SIG-M5 treated with dmso at 0.1 percent for 504 hours (cell line): Measurements from ENCODE around the gene PIK3R2.
"Not testable (repeated sequence)": the region's sequence is repeated elsewhere in the genome, so short reads cannot be mapped to it uniquely, and the experiment has no call there.

Source experiments
- DNase-seq: peaks from one replicate; lab custom pipeline; 2025; ENCODE audit not compliant: unreplicated experiment; lab: John Stamatoyannopoulos, UW

Gene PIK3R2

GRCh38 chr19:18152817-18153555 lies at the start of gene PIK3R2:
Gene PIK3R2, plus strand, starts transcription at chr19:18153163. Its CDS starts 2,717 bp downstream, at chr19:18155880.
- peak; percentile 96 for DNase-seq

GRCh38 chr19:18104793-18105131 lies 48.2 kb upstream of the PIK3R2 start:
- DNase-seq, result no peak

- DNase-seq, result not testable (repeated sequence)
These were observed 47.7 kb upstream of the PIK3R2 start for GRCh38 chr19:18105259-18105658.

- no peak for DNase-seq
These were observed 45.7 kb upstream of the PIK3R2 start for GRCh38 chr19:18107235-18107634.

- no peak for DNase-seq
These were observed 44.1 kb upstream of the PIK3R2 start for GRCh38 chr19:18108897-18109296.

DNA sequence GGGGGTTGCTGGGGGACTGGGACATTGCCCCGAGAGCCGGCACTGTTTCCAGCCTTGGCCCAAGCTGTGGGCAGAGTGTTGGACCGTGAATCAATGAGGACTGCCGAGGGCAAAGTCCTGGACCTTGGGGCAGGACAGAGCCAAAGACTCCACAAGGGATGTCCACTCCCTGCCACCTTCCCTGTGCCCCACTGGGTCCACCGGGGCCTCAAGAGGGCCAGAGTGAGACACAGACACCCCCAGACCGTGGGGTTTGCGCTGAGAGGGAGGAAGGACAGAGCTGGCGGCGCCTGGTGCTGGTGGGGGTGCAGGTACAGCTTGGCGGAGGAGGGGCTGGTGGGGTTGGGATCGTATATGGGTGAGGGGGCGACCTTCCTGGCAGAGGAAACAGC lies 43.6 kb upstream of the PIK3R2 start:
- no peak for DNase-seq

GRCh38 chr19:18109733-18110608 lies 43.0 kb upstream of the PIK3R2 start:
- DNase-seq, result no peak

GRCh38 chr19:18110609-18111232 lies 42.2 kb upstream of the PIK3R2 start:
- DNase-seq, result no peak

- peak; percentile 68 for DNase-seq
These were observed 39.9 kb upstream of the PIK3R2 start for GRCh38 chr19:18112989-18113478.

DNA sequence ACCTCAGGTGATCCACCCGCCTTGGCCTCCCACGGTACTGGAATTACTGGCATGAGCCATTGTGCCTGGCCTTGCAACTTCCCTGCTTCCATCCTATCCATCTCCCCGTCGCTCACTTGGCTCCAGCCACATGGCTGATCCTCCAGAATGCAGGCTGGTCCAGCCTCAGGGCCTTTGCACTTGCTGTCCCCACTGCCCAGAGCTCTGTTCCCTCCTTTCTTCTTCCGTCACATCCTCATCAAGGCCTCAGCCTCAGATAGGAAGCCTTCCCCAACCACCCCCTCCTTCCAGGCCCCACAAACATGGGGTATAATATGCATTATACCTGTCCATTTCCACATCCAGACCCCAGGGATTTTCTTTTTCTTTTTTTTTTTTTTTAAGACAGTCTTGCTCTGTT lies 39.1 kb upstream of the PIK3R2 start:
- DNase-seq, result no peak

DNA sequence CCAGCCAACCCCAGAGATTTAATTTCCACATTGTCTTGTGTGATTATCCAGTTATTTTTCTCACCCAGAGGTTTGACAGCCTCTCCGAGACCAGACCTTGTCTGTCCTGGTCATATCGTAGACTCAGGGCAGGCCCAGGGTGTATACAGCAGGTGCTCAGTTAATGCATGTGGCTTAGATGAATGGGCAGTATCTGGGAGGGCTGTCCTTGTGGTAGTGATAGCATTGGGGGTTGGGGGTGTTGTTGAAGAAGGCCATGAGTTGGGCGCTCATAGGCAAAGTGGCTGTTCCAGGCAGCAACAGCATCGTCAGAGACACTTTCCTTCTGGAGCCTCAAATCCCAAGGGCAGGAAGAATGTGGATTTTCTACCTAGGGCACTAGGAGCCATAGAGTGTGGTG lies 38.5 kb upstream of the PIK3R2 start:
- no peak for DNase-seq

- DNase-seq, result no peak
These were observed 35.6 kb upstream of the PIK3R2 start for GRCh38 chr19:18117364-18117691.

DNA sequence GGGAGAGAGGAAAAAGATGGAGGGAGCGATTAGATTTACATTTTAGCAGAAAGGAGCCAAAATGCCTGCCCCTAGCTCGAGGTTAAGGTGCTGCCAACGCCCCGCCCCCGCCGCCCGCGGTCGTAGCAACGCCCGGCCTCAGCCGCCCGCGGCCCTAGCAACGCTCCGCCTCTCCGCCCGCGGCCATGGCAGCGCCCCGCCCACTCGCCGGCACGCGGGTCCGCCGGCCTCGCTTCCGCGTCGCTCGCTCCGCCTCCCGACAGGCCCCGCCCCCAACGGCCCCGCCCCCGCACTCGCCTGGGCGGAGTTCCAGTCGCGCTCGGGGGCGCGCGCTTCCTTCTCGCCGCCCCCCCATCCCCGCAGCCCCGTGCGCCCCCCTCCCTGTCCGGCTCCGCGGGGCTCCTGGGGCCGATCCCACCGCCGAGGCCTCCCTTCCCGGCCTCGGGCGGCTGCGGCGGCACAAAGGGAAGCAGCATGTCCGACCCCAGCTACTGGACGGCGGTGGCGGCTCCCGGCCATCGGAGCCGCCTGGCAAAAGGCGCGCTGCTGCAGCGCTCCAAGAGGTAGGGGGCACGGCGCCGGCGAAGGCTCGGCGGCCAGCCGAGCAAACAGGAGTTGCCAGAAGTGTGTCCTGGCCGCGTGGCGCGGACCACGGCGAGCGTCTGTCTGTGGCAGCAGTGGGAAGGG lies 35.1 kb upstream of the PIK3R2 start:
- DNase-seq, result peak; percentile 81

DNA sequence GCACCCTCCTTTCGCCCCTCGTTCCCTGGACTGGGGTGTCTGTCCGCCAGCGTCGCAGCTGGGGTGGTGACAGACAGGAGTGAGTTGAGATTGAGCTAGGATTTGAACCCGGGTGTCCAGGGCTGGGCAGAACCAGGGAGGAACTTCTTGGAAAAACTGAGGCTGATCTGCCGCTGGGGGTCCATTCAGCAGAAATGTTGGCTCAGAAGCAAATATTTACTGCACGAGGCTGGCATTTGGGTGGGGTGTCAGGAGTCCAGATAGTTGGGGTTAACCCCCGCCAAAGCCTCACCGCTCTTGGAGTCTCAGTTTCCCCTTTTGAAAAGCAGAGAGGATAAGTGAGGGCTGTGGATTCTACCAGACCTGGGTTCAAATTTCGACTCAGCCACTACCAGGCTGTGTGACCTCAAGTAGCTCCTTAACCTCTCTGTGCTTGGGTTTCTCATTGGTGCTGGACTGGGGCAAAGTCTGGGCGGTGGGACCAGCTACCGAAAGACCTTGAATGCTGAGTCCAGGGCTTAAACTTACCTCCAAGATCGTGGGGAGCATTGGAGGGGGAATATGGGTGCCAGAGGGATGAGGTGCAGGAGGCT lies 34.4 kb upstream of the PIK3R2 start:
- DNase-seq, result no peak

DNA sequence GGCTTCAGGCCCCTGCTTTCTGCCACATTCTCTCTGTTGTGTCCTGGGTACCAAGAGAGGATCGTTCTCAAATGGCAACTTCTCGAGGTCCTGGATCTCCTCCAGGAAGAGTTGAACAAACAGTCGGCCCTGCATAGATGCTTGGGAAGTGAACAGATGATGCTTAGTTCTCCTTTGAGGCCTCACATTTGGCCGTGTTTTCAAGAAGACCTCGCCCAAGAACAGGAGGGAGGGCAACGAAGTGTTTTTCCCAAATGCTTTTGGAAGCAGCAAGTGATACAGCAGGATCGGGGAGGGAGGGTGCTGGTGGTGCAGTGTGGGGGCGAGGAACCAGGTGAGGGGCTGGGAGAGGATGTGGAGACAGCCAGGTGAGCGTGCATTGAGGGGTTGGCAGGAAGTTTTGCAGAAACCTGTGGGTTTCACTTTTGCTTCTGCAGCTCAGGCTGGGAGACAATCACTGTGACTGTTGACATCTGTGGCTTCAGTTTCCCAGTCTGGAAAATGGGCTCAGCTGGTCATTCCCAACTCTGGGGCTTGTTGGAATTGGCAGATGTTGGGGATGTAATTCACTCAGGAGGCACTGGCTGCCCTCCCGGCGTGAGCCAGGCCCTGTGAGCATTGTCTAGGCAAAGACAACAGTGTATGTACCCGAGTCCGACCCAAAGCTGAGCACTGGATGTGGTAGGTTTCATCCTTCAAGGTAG lies 33.8 kb upstream of the PIK3R2 start:
- no peak for DNase-seq

GRCh38 chr19:18119717-18120105 lies 33.3 kb upstream of the PIK3R2 start:
- no peak for DNase-seq

DNA sequence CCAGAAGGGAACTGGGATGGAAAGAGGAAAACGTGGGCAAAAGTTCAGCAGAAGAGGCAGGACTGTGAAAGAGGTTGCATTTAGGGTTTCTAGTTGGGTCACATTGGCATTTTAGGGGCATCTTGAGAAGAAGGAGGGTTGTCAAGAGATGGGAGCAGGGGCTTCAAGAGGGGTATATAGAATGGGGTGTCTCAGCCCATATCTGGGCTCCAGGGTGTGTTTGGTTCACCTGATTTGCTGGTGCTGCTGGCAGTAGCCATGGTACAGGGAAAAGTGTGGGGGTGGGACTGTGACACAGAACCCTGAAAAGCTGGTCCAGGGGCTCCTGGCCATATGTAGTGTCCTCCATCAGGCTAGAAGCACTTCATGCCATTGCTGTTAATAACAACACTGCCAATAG lies 32.8 kb upstream of the PIK3R2 start:
- DNase-seq, result no peak

GRCh38 chr19:18121166-18121565 lies 31.8 kb upstream of the PIK3R2 start:
- DNase-seq, result no peak

DNA sequence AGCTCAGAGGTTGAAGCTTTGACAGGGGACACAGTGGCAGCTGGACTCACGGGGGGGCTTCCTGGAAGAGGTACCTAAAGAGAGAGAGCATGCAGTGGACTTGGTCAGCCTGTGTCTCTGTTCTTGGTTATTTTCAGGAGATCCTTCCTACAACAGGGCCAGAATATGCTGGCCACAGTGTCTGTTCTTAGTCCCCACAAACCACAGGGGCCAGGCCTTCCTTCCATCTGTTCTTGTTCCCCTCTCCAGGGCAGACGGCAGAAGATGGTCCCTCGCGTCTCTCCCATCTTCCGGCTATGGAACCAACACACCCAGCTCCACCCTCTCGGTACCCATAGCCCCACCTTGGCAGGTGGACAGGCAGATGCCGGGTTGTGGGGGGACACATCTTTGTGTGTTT lies 30.5 kb upstream of the PIK3R2 start:
- DNase-seq, result no peak
